H1 (cell line): Measurements from ENCODE around the gene TGFB2.

Experiments
- MAFK ChIP-seq: IDR thresholded peaks from 2 replicates; pipeline ENCODE4 v1.6.1; 2012; ENCODE audit warnings: low read depth, mild to moderate bottlenecking, improper control_type of control experiment, low read length
- POLR2AphosphoS5 ChIP-seq: IDR thresholded peaks from 2 replicates; pipeline ENCODE4 v1.6.1; 2011; ENCODE audit warnings: low read depth, low read length
- SIX5 ChIP-seq: IDR thresholded peaks from 2 replicates; pipeline ENCODE4 v1.6.1; 2011; ENCODE audit warnings: mild to moderate bottlenecking, low read depth, low read length
- TBP ChIP-seq: IDR thresholded peaks from 2 replicates; pipeline ENCODE4 v1.6.1; 2011; ENCODE audit warnings: low read depth, low read length, improper control_type of control experiment
- TF ChIP-seq, protein P1 (sequence below), 3 experiments: IDR thresholded peaks; 1 replicate in 2 of 3; 2 replicates in 1 of 3; pipeline versions ENCODE4 v1.5.1 to v1.6.1; 2011; ENCODE audit warnings: low read length in 3 of 3, mild to moderate bottlenecking in 3 of 3, inconsistent platforms in 2 of 3, low read depth in 1 of 3, moderate library complexity in 1 of 3; ENCODE audit not compliant: insufficient read depth in 1 of 3; ENCODE audit errors: control extremely low read depth in 1 of 3
- TF ChIP-seq, protein P2 (sequence below): IDR thresholded peaks from 2 replicates; pipeline ENCODE4 v1.6.1; 2012; ENCODE audit warnings: inconsistent platforms

DNA sequence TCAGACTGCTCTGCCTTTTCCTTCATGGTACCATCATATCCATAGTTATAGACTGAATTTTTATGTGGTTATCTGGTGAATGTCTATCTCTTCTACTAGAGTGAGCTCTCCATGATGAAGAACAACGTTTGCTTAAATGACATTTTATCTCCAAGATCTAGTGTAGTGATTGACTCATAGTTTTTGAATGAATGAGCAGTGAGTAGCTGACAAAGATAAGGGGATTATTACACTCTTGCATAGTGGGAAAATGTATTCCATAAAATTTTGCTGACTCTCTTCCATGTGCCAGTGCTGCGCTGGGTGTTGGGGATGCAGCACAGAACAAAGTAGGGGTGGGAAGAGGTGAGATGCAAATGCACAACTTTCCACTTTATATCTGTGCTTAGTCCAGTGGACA is 147.7 kb downstream of the TGFB2 start:
- TF ChIP-seq TBP (no peak), POLR2AphosphoS5 (no peak), SIX5 (no peak), MAFK (no peak)
- TF ChIP-seq, protein P1, sequence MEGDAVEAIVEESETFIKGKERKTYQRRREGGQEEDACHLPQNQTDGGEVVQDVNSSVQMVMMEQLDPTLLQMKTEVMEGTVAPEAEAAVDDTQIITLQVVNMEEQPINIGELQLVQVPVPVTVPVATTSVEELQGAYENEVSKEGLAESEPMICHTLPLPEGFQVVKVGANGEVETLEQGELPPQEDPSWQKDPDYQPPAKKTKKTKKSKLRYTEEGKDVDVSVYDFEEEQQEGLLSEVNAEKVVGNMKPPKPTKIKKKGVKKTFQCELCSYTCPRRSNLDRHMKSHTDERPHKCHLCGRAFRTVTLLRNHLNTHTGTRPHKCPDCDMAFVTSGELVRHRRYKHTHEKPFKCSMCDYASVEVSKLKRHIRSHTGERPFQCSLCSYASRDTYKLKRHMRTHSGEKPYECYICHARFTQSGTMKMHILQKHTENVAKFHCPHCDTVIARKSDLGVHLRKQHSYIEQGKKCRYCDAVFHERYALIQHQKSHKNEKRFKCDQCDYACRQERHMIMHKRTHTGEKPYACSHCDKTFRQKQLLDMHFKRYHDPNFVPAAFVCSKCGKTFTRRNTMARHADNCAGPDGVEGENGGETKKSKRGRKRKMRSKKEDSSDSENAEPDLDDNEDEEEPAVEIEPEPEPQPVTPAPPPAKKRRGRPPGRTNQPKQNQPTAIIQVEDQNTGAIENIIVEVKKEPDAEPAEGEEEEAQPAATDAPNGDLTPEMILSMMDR (IDR thresholded peaks at IDR 0.05; ENCODE audit: control extremely low read depth in 1 of 3, insufficient read depth in 1 of 3, low read depth in 1 of 3, low read length in 3 of 3): no peak
- TF ChIP-seq, protein P2, sequence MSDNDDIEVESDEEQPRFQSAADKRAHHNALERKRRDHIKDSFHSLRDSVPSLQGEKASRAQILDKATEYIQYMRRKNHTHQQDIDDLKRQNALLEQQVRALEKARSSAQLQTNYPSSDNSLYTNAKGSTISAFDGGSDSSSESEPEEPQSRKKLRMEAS: no peak
